HG03135 (cell line): ENCODE data around the gene PNMT.
A peak's percentile ranks its signal among the peaks of the same experiment; 100 is the strongest.

Experiments used
- ATAC-seq: cut with Tn5 transposase; IDR thresholded peaks from one replicate; pipeline ENCODE4 v1.9.1; 2021; ENCODE audit warnings: mild to moderate bottlenecking, moderate library complexity; ENCODE audit not compliant: unreplicated experiment

The PNMT gene

GRCh38 chr17:39632153-39632941 lies 35.9 kb upstream of the PNMT start:
- ATAC-seq = no peak

GRCh38 chr17:39633570-39634183 lies 34.6 kb upstream of the PNMT start:
- ATAC-seq = no peak

- no peak for ATAC-seq
These were observed 33.8 kb upstream of the PNMT start for GRCh38 chr17:39634384-39634871.

GRCh38 chr17:39635614-39636176 lies 32.6 kb upstream of the PNMT start:
- ATAC-seq = no peak

GRCh38 chr17:39636587-39636926 lies 31.7 kb upstream of the PNMT start:
- ATAC-seq = peak; percentile 35

- peak; percentile 78 for ATAC-seq
These were observed 31.1 kb upstream of the PNMT start, which contains the start of gene STARD3 for GRCh38 chr17:39636927-39637736. STARD3 (plus strand) TSS chr17:39637144; CDS start chr17:39653532, 16,388 bp downstream.

GRCh38 chr17:39638317-39638716 lies 29.9 kb upstream of the PNMT start:
- ATAC-seq = no peak

GRCh38 chr17:39639043-39639442 lies 29.2 kb upstream of the PNMT start:
- ATAC-seq = no peak

GRCh38 chr17:39639566-39640458 lies 28.4 kb upstream of the PNMT start:
- ATAC-seq = no peak

GRCh38 chr17:39640591-39641031 lies 27.6 kb upstream of the PNMT start:
- ATAC-seq = no peak

GRCh38 chr17:39641097-39641496 lies 27.2 kb upstream of the PNMT start:
- ATAC-seq = no peak

- no peak for ATAC-seq
These were observed 26.4 kb upstream of the PNMT start for GRCh38 chr17:39641883-39642282.

- no peak for ATAC-seq
These were observed 25.8 kb upstream of the PNMT start for GRCh38 chr17:39642291-39643074.

GRCh38 chr17:39643271-39643670 lies 25.0 kb upstream of the PNMT start:
- no peak for ATAC-seq

- no peak for ATAC-seq
These were observed 21.0 kb upstream of the PNMT start for GRCh38 chr17:39647256-39647655.

GRCh38 chr17:39648616-39649366 lies 19.5 kb upstream of the PNMT start:
- ATAC-seq = no peak

GRCh38 chr17:39650121-39650579 lies 18.1 kb upstream of the PNMT start:
- no peak for ATAC-seq

GRCh38 chr17:39651923-39652586 lies 16.2 kb upstream of the PNMT start:
- no peak for ATAC-seq
